Prostate gland (tissue), 2 donors: ENCODE data around the gene DENND6A. TPM values are rescaled to one million over a fixed set of nuclear protein-coding genes. Genes with fewer than 3 reads are reported as not detected.

ENCODE experiments used
- DNase-seq: peaks from one replicate; pipeline ENCODE4 v3.0.0-alpha.2; 2019; ENCODE audit warnings: low spot score
- H3K27ac ChIP-seq, 2 donors: fragments of 200-600 bp; sonication (generic); 2 replicates each; pipeline ENCODE4 v1.5.1; 2017 to 2019
- H3K27me3 ChIP-seq: fragments of 200-600 bp; sonication (generic); replicated peaks from 2 replicates; pipeline ENCODE4 v1.5.1; 2019; ENCODE audit not compliant: insufficient read depth
- H3K36me3 ChIP-seq, 2 donors: fragments of 200-600 bp; sonication (generic); 1 replicate in 1 of 2; 2 replicates in 1 of 2; pipeline versions ENCODE4 v1.5.1 to v1.8.1; 2017 to 2019
- H3K4me1 ChIP-seq: fragments of 200-600 bp; sonication (generic); replicated peaks from 2 replicates; pipeline ENCODE4 v1.5.1; 2019
- H3K4me3 ChIP-seq, 2 donors: fragments of 200-600 bp; sonication (generic); 2 replicates each; pipeline ENCODE4 v1.5.1; 2017 to 2019
- H3K9me3 ChIP-seq: fragments of 200-600 bp; sonication (generic); 2 replicates; pipeline ENCODE4 v1.5.1; 2017
- POLR2A ChIP-seq: fragments of 450-650 bp; IDR thresholded peaks from one replicate; pipeline ENCODE4 v1.6.1; 2016; ENCODE audit warnings: antibody characterized with exemption, mild to moderate bottlenecking
- POLR2AphosphoS5 ChIP-seq: sonication (generic); formaldehyde crosslinking; IDR thresholded peaks from one replicate; pipeline ENCODE4 v1.6.1; 2017; ENCODE audit warnings: antibody characterized with exemption
- WGBS: methylation state at CpG from one replicate; pipeline ENCODE4 v1.1.5; 2018; 5-methylcytosine and 5-hydroxymethylcytosine counted together
- intact Hi-C: fragments of 100-400 bp; cut with DNase I; formaldehyde crosslinking; loops from one replicate; pipeline ENCODE4 v1.14.2; 2022
- total RNA-seq, 2 donors: library from RNA; depleted of rRNA; stranded (reverse); fragments of >200 nt; gene quantifications; one replicate each; pipeline ENCODE4 v1.1.0, GENCODE V29; 2016
- TF ChIP-seq, protein P1 (sequence below), 4 experiments: fragments of 200-600 bp in 2 of 4; fragments of 450-650 bp in 2 of 4; sonication (generic) in 2 of 4; IDR thresholded peaks; 1 replicate in 3 of 4; 2 replicates in 1 of 4; pipeline ENCODE4 v1.5.1; 2016 to 2019; ENCODE audit warnings: antibody characterized with exemption in 4 of 4, mild to moderate bottlenecking in 2 of 4, moderate library complexity in 2 of 4

The DENND6A gene
- total RNA-seq, 2 donors from 2014 or later, result 19.4 to 26.1 TPM

DNA sequence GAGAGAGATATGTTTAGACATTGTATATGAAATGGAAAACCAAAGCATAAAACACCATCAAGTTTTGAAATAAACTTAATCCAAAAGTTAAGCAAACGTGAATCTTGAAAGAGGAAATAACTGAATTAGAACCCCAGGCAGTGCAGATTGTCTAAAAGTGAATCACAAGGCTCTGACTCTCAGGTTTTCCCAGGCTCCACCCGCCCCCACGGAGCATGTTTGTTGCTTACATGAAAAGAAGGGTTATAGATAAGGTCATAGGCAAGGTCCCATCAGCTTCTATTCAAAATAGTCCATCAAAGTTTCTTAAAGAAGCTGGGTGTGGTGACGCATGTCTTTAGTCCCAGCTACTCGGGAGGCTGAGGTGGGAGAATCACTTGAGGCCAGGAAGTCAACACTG is 34.2 kb upstream of the DENND6A start:
- H3K4me1 ChIP-seq, result no peaks in the 10 kb centered on the region
- 94% methylated on average over 5 of the region's 5 CpGs for WGBS
- no peaks in the 10 kb centered on the region for H3K9me3 ChIP-seq
- intact Hi-C loops, result no loop called here
- no peak for DNase-seq
- TF ChIP-seq POLR2A (no peak), POLR2AphosphoS5 (no peak)
- TF ChIP-seq, protein P1, sequence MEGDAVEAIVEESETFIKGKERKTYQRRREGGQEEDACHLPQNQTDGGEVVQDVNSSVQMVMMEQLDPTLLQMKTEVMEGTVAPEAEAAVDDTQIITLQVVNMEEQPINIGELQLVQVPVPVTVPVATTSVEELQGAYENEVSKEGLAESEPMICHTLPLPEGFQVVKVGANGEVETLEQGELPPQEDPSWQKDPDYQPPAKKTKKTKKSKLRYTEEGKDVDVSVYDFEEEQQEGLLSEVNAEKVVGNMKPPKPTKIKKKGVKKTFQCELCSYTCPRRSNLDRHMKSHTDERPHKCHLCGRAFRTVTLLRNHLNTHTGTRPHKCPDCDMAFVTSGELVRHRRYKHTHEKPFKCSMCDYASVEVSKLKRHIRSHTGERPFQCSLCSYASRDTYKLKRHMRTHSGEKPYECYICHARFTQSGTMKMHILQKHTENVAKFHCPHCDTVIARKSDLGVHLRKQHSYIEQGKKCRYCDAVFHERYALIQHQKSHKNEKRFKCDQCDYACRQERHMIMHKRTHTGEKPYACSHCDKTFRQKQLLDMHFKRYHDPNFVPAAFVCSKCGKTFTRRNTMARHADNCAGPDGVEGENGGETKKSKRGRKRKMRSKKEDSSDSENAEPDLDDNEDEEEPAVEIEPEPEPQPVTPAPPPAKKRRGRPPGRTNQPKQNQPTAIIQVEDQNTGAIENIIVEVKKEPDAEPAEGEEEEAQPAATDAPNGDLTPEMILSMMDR (IDR thresholded peaks at IDR 0.05), result no peak
- no peak overlapping the region for H3K4me3 ChIP-seq
- no peaks in the 10 kb centered on the region for H3K27me3 ChIP-seq
- no peak overlapping the region for H3K27ac ChIP-seq
- no peaks in the 10 kb centered on the region for H3K36me3 ChIP-seq

DNA sequence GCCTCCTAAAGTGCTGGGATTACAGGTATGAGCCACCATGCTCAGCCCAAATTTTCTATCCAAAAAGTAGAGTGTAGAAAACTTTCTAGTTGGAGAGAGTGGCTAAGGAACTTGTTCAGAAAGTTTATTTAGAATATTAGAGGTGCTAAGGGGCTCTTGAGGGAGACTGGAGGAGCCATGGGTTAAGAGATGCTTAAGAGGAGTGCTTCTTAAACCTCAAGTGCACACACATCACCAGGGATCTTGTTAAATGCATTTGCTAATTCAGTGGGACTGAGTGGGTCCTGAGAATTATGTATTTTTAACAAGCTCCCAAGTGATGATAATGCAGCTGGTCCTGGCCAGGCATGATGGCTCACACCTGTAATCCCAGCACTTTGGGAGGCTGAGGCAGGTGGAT is 33.5 kb upstream of the DENND6A start:
- H3K4me3 ChIP-seq, result no peak overlapping the region
- no peak for DNase-seq
- TF ChIP-seq, protein P1 (IDR thresholded peaks at IDR 0.05), result no peak
- TF ChIP-seq POLR2A (no peak), POLR2AphosphoS5 (no peak)
- no peak overlapping the region for H3K27ac ChIP-seq
- no peaks in the 10 kb centered on the region for H3K9me3 ChIP-seq
- H3K36me3 ChIP-seq, result no peaks in the 10 kb centered on the region
- no peaks in the 10 kb centered on the region for H3K4me1 ChIP-seq
- intact Hi-C loops, result no loop called here
- no peaks in the 10 kb centered on the region for H3K27me3 ChIP-seq

DNA sequence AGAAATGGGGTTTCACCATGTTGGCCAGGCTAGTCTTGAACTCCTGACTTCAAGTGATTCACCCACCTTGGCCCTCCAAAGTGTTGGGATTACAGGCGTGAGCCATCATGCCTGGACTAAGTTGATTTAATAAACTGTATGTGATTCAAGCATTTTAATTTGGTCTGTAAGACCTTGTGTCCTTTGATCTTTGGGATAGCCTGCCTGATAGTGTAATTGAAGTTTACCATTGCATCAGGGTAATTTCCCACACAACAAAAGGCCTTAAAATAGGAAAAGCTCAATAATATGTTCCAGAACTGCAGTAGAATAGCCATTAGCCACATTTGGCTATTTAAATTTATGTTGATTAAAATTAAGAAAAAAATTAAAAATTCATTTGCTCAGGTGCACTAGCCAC is 25.2 kb upstream of the DENND6A start:
- Histone ChIP-seq H3K4me3 (no peak overlapping the region), H3K27ac (no peak overlapping the region), H3K9me3 (no peaks in the 10 kb centered on the region), H3K27me3 (no peaks in the 10 kb centered on the region), H3K36me3 (no peaks in the 10 kb centered on the region), H3K4me1 (no peaks in the 10 kb centered on the region)
- no peak for DNase-seq
- TF ChIP-seq, protein P1 (IDR thresholded peaks at IDR 0.05), result no peak
- TF ChIP-seq POLR2AphosphoS5 (no peak), POLR2A (no peak)
- 84% methylated on average over 1 of the region's 1 CpG for WGBS
- intact Hi-C loops, result no loop called here

DNA sequence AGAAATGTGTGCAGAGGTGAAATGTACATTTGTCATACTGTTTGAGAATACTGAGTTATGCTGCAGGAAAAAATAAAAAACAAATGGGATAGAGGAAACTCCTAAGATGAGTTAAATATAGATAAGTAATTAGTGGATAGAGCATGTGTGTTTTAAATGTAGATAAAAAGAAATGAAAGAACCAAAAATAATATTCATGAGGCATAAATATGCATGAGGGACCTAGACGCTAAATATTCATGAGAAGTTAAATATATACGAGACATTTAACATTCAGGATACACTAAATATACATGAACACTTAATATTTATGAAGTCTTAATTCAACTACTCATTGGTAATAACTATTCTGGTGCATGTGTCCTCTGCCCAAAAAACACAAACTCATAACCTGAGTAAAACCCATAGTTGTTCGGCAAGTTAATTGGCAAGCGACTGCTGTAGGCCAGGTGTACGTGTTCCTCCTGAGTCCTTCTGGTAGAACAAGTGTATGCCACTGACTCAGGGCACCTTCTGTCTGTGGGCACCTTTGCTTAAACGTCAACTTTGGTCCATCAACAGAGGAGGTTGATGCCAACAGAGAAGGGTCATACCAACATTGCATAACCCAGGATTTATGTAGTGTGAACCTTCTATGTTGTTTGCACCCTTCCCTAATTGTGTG is 24.5 kb upstream of the DENND6A start:
- DNase-seq, result no peak
- Histone ChIP-seq H3K4me1 (no peaks in the 10 kb centered on the region), H3K4me3 (no peak overlapping the region), H3K9me3 (no peaks in the 10 kb centered on the region), H3K27ac (no peak overlapping the region), H3K27me3 (no peaks in the 10 kb centered on the region), H3K36me3 (no peaks in the 10 kb centered on the region)
- TF ChIP-seq, protein P1 (IDR thresholded peaks at IDR 0.05), result no peak
- TF ChIP-seq POLR2A, result no peak
- TF ChIP-seq POLR2AphosphoS5, result no peak
- 86% methylated on average over 6 of the region's 6 CpGs for WGBS
- intact Hi-C loops, result no loop called here

DNA sequence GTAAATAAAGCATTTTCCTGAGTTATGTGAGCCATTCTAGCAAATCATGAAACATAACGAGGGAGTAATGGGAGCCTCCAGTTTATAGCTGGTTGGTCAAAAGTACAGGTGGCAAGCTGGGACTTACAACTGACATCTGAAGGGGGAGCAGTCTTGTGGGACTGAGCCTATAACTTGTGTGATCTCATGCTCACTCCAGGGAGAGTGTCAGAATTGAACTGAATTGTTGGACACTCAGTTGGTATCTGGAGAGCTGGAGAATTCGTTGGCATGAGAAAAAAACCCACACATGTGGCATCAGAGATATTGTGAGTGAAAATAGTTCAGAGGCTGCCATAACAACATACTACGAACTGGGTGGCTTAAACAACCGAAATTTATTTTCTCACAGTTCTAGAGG is 22.8 kb upstream of the DENND6A start:
- 86% methylated on average over 4 of the region's 4 CpGs for WGBS
- intact Hi-C loops, result no loop called here
- DNase-seq, result no peak

More for the DNA sequence above, 22.8 kb upstream of the DENND6A start:
- TF ChIP-seq POLR2A, result no peak
- TF ChIP-seq POLR2AphosphoS5, result no peak
- TF ChIP-seq, protein P1 (IDR thresholded peaks at IDR 0.05), result no peak
- no peaks in the 10 kb centered on the region for H3K9me3 ChIP-seq
- no peak overlapping the region for H3K27ac ChIP-seq
- no peaks in the 10 kb centered on the region for H3K27me3 ChIP-seq
- no peaks in the 10 kb centered on the region for H3K4me1 ChIP-seq
- H3K36me3 ChIP-seq, result no peaks in the 10 kb centered on the region
- H3K4me3 ChIP-seq, result no peak overlapping the region
